ENCODE data around the gene KCNG2. TPM values are rescaled to one million over a fixed set of nuclear protein-coding genes. Genes with fewer than 3 reads are reported as not detected.
A peak's percentile ranks its signal among the peaks of the same experiment; 100 is the strongest.

Gene KCNG2
- total RNA-seq, 8 experiments from 2014 or later = 0.16 to 0.76 (median 0.19) TPM; not detected in 2

DNA sequence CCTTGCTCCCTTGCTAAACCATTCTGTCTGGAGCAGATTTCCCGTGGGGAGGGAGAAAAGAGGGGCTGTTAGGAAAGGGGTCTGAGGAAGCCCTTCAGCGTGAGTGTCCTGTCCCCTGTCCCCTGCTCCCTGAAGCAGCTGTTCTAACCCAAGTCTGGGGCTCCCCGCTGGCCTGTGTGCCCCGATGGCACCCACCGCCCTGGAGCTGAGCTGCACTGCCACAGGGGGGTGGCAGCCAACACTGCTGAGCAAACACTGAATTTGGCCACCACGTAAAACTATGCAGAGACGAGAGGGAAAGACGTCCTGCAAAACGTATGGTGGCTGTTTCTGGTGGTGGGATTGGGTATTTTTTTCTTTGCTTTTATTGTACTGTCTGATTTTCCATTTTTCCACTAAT lies 17.9 kb downstream of the KCNG2 start:
- WGBS, 10 experiments = 0 to 68% (median 47%) methylated on average over 1 to 9 of the region's 9 CpGs; no CpG with 5 or more reads in 2 of the 10 experiments
- no peak overlapping the region for H3K4me3 ChIP-seq
- H3K4me1 ChIP-seq (replicated peaks in 1 of 2) = no peaks in the 10 kb centered on the region
- in situ Hi-C loops (cut with MboI; ENCODE audit: low pct_unique_long_range_greater_than_20kb in 2 of 9, low sequenced_read_pairs in 9 of 9, unreplicated experiment in 9 of 9) = no loop called here
- H3K27ac ChIP-seq = no peak overlapping the region
- ATAC-seq (replicated peaks in 6 of 8) = no peak

DNA sequence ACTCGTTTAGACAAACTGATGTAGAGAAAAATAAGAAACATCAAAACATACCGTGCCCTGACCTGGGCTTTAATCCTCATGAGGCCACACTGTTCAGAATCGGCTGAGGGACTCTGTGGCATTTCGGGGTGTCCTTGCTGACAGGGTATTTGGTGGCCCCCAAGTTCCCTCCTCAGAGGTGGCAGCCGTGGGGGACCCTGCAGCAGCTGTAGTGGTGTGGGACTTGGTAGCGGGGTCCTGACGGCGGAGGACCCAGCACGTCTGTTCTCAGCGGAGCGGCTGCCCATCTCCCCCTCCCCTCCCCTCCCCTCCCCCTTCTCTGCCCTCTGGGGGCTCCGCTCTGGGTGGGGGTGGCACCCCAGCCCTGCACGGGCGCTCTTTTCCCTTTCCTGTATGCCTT lies 18.4 kb downstream of the KCNG2 start:
- in situ Hi-C loops (cut with MboI; ENCODE audit: low pct_unique_long_range_greater_than_20kb in 2 of 9, low sequenced_read_pairs in 9 of 9, unreplicated experiment in 9 of 9) = no loop called here
- Histone ChIP-seq H3K4me1 (replicated peaks in 1 of 2) (no peaks in the 10 kb centered on the region), H3K27ac (no peak overlapping the region), H3K4me3 (no peak overlapping the region)
- no peak for ATAC-seq (replicated peaks in 6 of 8)
- 0 to 60% (median 39%) methylated on average over 1 to 7 of the region's 14 CpGs; no CpG with 5 or more reads in 5 of the 10 experiments for WGBS, 10 experiments

DNA sequence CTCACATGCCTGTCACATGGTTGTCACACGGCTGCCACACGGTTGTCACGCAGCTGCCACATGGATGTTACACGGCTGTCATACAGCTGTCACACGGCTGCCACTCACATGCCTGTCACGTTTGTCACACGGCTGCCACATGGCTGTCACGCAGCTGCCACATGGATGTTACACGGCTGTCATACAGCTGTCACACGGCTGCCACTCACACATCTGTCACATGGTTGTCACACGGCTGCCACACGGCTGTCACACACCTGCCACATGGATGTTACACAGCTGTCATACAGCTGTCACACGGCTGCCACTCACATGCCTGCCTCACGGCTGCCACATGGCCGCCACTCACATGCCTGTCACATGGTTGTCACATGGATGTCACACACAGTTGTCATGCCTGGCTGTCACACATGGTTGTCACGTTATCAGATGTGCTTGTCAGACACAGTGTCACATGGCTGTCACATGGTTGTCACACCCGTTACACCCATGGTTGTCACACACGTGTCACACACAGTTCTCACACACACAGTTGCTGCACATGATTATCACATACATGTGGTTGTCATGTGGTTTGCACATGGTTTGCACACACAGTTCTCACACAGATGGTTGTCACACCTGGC lies 19.4 kb downstream of the KCNG2 start:
- ATAC-seq (replicated peaks in 6 of 8) = no peak
- Histone ChIP-seq H3K27ac (no peak overlapping the region), H3K4me3 (no peak overlapping the region), H3K4me1 (replicated peaks in 1 of 2) (no peaks in the 10 kb centered on the region)
- in situ Hi-C loops (cut with MboI; ENCODE audit: low pct_unique_long_range_greater_than_20kb in 2 of 9, low sequenced_read_pairs in 9 of 9, unreplicated experiment in 9 of 9) = no loop called here
- 0 to 79% (median 48%) methylated on average over 1 to 4 of the region's 18 CpGs; no CpG with 5 or more reads in 6 of the 10 experiments for WGBS, 10 experiments

GRCh38 chr18:79817607-79817998 lies 19.9 kb downstream of the KCNG2 start:
- 7 to 60% methylated on average over 2 to 3 of the region's 8 CpGs; no CpG with 5 or more reads in 8 of the 10 experiments for WGBS, 10 experiments
- ATAC-seq (replicated peaks in 6 of 8) = no peak

GRCh38 chr18:79818036-79818435 lies 20.3 kb downstream of the KCNG2 start:
- WGBS, 10 experiments = 0 to 20% (median 20%) methylated on average over 1 to 3 of the region's 14 CpGs; no CpG with 5 or more reads in 7 of the 10 experiments
- no peak overlapping the region for H3K27ac ChIP-seq
- in situ Hi-C loops (cut with MboI; ENCODE audit: low pct_unique_long_range_greater_than_20kb in 2 of 9, low sequenced_read_pairs in 9 of 9, unreplicated experiment in 9 of 9) = no loop called here
- no peak overlapping the region for H3K4me3 ChIP-seq
- peak in 6 of 8 experiments; percentile 44 to 94 (median 50) for ATAC-seq (replicated peaks in 6 of 8)
- H3K4me1 ChIP-seq (replicated peaks in 1 of 2) = no peaks in the 10 kb centered on the region

More at GRCh38 chr18:79817607-79817998, 19.9 kb downstream of the KCNG2 start:
- Histone ChIP-seq H3K27ac (no peak overlapping the region), H3K4me1 (replicated peaks in 1 of 2) (no peaks in the 10 kb centered on the region), H3K4me3 (no peak overlapping the region)
- in situ Hi-C loops (cut with MboI; ENCODE audit: low pct_unique_long_range_greater_than_20kb in 2 of 9, low sequenced_read_pairs in 9 of 9, unreplicated experiment in 9 of 9) = no loop called here

DNA sequence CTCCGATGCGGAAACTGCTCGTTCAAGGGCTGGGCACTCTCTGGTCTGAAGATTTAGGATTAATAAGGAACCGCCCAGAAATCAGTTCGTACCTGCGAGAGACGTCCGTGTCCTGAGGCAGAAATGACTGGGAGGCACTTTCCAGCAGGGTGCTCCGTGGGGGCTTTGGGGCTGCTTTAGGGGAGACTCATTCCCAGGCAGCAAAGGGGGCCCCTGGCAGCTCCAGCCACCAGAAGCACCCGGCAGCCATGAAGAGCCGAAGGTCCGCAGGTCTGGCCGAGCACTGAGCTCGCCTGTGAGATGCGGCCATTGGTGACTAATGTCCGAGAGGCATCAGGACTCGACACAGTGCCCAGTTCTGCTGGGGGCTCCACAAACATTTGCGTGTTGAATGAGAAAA lies 20.9 kb downstream of the KCNG2 start:
- 59 to 100% (median 87%) methylated on average over 1 to 9 of the region's 18 CpGs; no CpG with 5 or more reads in 4 of the 10 experiments for WGBS, 10 experiments
- Histone ChIP-seq H3K27ac (no peak overlapping the region), H3K4me3 (no peak overlapping the region), H3K4me1 (replicated peaks in 1 of 2) (no peaks in the 10 kb centered on the region)
- in situ Hi-C loops (cut with MboI; ENCODE audit: low pct_unique_long_range_greater_than_20kb in 2 of 9, low sequenced_read_pairs in 9 of 9, unreplicated experiment in 9 of 9) = no loop called here
- ATAC-seq (replicated peaks in 6 of 8) = no peak

DNA sequence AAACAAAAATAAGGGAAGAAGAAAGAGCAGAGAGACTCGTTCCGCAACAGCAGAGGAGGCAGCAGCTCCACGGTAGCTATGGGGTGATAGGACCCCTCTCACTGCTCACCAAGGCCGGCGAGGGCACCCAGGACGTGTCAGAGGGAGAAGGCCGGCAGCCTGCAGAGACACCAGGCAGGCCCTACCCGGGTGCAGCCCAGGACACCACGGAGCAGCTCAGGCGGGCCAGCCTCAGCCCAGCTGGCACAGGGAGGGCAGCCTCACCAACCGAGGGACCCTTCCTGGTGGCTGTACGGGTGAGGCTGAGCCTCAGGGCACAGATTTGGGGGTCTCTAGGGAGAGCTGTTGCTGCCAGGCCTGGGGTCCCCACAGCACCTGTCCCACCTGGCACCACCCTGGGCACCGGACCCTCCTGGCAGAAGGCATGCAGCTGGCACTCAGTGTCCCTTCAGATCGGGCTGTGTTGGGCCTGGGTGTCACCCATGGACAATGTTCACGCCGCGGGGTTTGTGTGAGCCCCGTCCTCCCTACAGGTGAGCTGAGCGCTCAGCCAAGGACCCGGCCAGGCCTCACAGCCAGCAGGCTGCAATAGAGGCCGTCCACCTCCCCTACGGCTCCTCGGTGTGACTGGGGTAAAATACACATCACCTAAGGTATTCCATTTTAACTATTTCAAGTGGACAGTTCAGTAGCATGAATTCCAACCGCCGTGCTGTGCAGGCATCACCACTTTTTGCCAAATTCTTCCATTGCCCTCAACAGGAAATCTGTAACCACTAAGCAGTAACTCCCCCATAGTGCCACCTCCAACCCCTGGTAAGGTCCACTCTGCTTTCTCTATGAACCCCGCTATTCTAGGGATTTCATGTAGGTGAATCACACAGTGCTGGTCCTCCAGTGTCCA lies 21.6 kb downstream of the KCNG2 start:
- WGBS, 10 experiments = 47 to 91% (median 74%) methylated on average over 2 to 9 of the region's 26 CpGs; no CpG with 5 or more reads in 3 of the 10 experiments
- in situ Hi-C loops (cut with MboI; ENCODE audit: low pct_unique_long_range_greater_than_20kb in 2 of 9, low sequenced_read_pairs in 9 of 9, unreplicated experiment in 9 of 9) = no loop called here

GRCh38 chr18:79819968-79820351 lies 22.2 kb downstream of the KCNG2 start:
- H3K4me3 ChIP-seq = no peak overlapping the region
- no peaks in the 10 kb centered on the region for H3K4me1 ChIP-seq (replicated peaks in 1 of 2)
- no peak for ATAC-seq (replicated peaks in 6 of 8)
- in situ Hi-C loops (cut with MboI; ENCODE audit: low pct_unique_long_range_greater_than_20kb in 2 of 9, low sequenced_read_pairs in 9 of 9, unreplicated experiment in 9 of 9) = no loop called here
- 39 to 100% (median 75%) methylated on average over 1 to 13 of the region's 14 CpGs; no CpG with 5 or more reads in 4 of the 10 experiments for WGBS, 10 experiments
- H3K27ac ChIP-seq = no peak overlapping the region

More for the DNA sequence above, 21.6 kb downstream of the KCNG2 start:
- no peak for ATAC-seq (replicated peaks in 6 of 8)
- Histone ChIP-seq H3K4me3 (no peak overlapping the region), H3K27ac (no peak overlapping the region), H3K4me1 (replicated peaks in 1 of 2) (no peaks in the 10 kb centered on the region)

DNA sequence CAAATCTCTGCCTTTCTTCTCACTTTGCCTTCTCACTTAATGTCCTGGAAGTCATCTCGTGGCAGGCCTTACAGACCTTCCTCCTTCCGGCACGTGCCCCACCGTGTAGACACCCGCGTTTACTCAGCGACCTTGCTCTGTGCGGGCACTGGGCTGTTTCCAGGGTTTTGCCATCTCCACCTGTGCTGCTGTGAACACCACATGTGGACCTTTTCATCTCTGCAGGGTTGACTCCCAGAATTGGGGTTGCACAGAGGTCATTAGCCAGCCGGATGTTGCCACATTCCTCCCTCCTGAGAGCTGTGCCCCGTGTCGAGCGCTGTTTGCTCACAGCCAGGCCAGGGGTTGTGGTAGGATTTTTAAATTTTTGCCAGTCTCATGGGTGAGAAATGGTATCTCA lies 25.4 kb downstream of the KCNG2 start:
- Histone ChIP-seq H3K4me1 (replicated peaks in 1 of 2) (no peaks in the 10 kb centered on the region), H3K4me3 (no peak overlapping the region), H3K27ac (no peak overlapping the region)
- WGBS, 10 experiments = 10 to 100% (median 56%) methylated on average over 2 to 10 of the region's 12 CpGs; no CpG with 5 or more reads in 4 of the 10 experiments
- no peak for ATAC-seq (replicated peaks in 6 of 8)
- in situ Hi-C loops (cut with MboI; ENCODE audit: low pct_unique_long_range_greater_than_20kb in 2 of 9, low sequenced_read_pairs in 9 of 9, unreplicated experiment in 9 of 9) = no loop called here

DNA sequence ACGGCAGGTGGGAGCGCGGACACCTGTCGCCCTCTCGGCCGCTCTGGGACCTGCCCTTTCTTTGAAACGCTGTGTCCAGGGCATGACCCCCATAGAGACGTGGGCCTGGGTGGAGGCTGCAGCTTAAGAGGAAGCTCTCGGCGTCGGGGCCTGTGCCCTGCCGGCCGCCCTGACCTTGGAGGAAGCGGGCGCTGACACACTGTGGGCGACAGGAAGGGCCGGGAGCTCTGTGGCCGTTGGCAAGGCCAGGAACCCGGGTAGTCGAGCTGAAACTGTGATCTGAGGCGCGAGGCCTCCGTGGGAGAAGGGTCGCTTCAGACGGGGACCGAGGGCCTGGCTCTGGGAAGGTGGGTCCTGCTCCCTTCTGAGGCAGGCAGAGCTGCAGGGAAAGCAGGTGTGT lies 28.2 kb downstream of the KCNG2 start:
- 53 to 100% (median 89%) methylated on average over 3 to 9 of the region's 26 CpGs; no CpG with 5 or more reads in 5 of the 10 experiments for WGBS, 10 experiments
- in situ Hi-C loops (cut with MboI; ENCODE audit: low pct_unique_long_range_greater_than_20kb in 2 of 9, low sequenced_read_pairs in 9 of 9, unreplicated experiment in 9 of 9) = no loop called here
- no peak for ATAC-seq (replicated peaks in 6 of 8)
- H3K4me1 ChIP-seq (replicated peaks in 1 of 2) = no peaks in the 10 kb centered on the region
- H3K4me3 ChIP-seq = no peak overlapping the region
- H3K27ac ChIP-seq = no peak overlapping the region

DNA sequence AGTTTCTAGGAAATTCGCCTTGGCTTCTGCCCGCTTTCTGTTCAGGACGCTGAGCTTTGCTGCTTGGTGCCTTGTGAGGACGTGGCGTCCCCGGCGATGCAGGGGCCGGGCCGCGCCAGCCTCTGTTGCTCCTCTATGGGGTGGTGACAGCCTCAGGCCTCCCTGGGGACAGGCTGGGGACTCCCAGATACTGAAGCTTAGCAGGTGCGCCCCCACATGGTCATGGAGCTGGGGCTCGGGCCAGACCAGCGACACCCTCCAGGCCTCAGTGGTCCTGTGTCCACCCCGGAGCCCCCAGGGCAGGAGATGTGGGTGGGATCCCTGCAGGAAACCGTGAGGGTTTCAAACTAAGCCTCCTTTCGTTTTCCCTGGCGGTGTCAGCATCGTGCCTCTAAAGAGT lies 29.2 kb downstream of the KCNG2 start:
- ATAC-seq (replicated peaks in 6 of 8) = no peak
- no peak overlapping the region for H3K27ac ChIP-seq
- no peak overlapping the region for H3K4me3 ChIP-seq
- H3K4me1 ChIP-seq (replicated peaks in 1 of 2) = no peaks in the 10 kb centered on the region
- in situ Hi-C loops (cut with MboI; ENCODE audit: low pct_unique_long_range_greater_than_20kb in 2 of 9, low sequenced_read_pairs in 9 of 9, unreplicated experiment in 9 of 9) = no loop called here
- WGBS, 10 experiments = 0 to 100% (median 88%) methylated on average over 1 to 6 of the region's 18 CpGs; no CpG with 5 or more reads in 4 of the 10 experiments

DNA sequence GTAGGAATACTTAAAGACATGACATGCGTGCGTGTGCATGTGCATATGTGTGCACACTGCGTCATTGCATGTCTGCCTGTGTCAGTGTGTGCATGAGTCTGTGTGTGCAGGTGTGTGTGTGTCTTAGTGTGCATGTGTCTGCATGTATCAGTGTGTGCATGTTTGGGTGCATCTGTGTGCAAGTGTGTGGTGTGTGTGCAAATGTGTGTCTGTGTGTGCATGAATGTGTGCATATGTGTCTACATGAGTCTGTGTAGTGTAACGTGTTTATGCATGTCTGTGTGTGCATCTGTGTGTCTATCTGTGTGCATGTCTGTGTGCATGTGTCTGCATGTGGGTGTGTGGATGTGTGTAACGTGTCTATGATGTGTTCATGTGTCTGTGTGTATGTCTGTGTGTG lies 30.5 kb downstream of the KCNG2 start:
- 0 to 100% (median 100%) methylated on average over 1 to 5 of the region's 5 CpGs; no CpG with 5 or more reads in 5 of the 10 experiments for WGBS, 10 experiments
- Histone ChIP-seq H3K4me1 (replicated peaks in 1 of 2) (no peaks in the 10 kb centered on the region), H3K27ac (no peak overlapping the region), H3K4me3 (no peak overlapping the region)
- in situ Hi-C loops (cut with MboI; ENCODE audit: low pct_unique_long_range_greater_than_20kb in 2 of 9, low sequenced_read_pairs in 9 of 9, unreplicated experiment in 9 of 9) = no loop called here
- no peak for ATAC-seq (replicated peaks in 6 of 8)

DNA sequence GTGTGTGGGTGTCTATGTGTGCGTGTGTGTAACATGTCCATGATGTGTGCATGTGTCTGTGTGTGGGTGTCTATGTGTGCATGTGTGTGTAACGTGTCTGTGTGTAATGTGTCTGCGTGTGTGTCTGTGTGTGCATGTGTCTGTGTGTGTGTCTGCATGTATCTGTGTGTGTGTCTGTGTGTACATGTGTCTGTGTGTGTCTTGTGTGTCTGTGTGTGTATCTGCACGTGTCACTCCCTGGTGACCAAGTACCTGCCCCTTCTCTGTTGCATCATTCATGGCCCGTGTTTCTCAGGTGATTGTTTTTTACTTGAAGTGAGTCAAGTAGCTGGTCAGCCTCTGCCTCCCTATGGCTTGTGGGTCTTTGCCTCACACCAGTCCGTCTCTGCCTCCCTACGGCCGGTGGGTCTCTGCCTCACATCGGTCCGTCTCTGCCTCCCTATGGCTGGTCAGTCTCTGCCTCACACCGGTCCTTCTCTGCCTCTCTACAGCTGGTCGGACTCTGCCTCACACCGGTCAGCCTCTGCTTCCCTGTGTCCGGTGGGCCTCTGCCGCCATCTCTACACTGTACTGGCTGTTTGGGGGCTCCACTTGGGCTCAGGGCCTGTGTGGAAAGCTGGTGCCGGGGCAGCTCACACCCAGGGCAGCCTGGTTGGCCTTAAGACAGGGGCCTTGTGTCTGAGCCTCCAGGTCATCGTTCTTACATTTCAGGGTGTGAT lies 31.6 kb downstream of the KCNG2 start:
- no peak for ATAC-seq (replicated peaks in 6 of 8)
- peaks cover 0 to 7% of the 10 kb centered on the region in 2 donors for H3K4me1 ChIP-seq (replicated peaks in 1 of 2)
- in situ Hi-C loops (cut with MboI; ENCODE audit: low pct_unique_long_range_greater_than_20kb in 2 of 9, low sequenced_read_pairs in 9 of 9, unreplicated experiment in 9 of 9) = no loop called here
- no peak overlapping the region for H3K4me3 ChIP-seq
- WGBS, 10 experiments = 60 to 100% (median 81%) methylated on average over 1 to 11 of the region's 17 CpGs; no CpG with 5 or more reads in 2 of the 10 experiments
- H3K27ac ChIP-seq = no peak overlapping the region
